ENCODE measurements around the gene AUH. TPM values are rescaled to one million over a fixed set of nuclear protein-coding genes. Genes with fewer than 3 reads are reported as not detected.

AUH gene
- total RNA-seq, 1 donor from 2014 or later, result 21.9 TPM

DNA sequence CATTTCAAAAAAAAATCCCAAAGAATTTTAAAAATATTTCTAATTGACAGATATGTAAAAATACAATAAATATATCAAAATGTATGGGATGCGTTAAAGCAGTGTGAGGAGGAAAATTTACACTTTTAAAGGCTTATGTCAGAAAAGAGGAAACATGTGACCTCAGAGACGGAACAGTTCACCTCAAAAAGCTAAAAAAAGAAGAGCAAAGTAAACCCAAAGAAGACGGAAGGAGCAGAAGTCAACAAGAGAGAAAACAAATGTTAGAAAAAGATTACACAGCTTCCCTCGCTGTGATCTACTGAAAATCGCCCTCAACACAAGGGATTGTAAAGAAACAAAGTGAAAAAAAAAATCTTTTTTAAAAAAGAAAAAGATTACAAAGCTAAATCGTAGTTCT lies 186.9 kb downstream of the AUH start:
- Histone ChIP-seq H3K4me1 (ENCODE audit: control insufficient read depth in 3 of 3, insufficient read depth in 3 of 3, low read length in 3 of 3) (peaks cover 0 to 12% (median 5%) of the 10 kb centered on the region in 3 donors), H3K9me3 (ENCODE audit: control insufficient read depth in 3 of 3, low read length in 3 of 3) (peaks cover 0 to 4% (median 0%) of the 10 kb centered on the region in 3 donors), H3K27me3 (ENCODE audit: control insufficient read depth in 3 of 3, insufficient read depth in 3 of 3, low read length in 3 of 3) (no peaks in the 10 kb centered on the region), H3K27ac (ENCODE audit: low read depth, low read length) (no peak overlapping the region), H3K9ac (ENCODE audit: low read depth in 1 of 3, low read length in 3 of 3) (no peak overlapping the region), H3K36me3 (ENCODE audit: control insufficient read depth in 3 of 3, insufficient read depth in 3 of 3, low read length in 3 of 3) (no peaks in the 10 kb centered on the region), H3K4me3 (ENCODE audit: low read length in 3 of 3) (no peak overlapping the region)

DNA sequence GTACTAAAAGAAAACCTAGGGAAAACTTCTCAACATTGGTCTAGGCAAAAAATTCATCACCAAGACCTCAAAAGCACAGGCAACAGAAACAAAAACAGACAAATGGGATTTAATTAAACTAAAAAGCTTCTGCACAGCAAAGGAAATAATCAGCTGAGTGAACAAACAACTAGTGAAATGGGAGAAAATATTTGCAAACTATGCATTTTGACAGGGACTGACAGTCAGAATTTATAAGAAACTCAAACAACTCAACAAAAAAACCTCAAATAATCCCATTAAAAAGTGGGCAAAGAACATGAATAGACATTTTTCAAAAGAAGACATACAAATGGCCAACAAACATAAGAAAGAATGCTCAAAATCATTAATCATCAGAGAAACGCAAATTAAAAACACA lies 189.4 kb downstream of the AUH start:
- H3K4me1 ChIP-seq (ENCODE audit: control insufficient read depth in 3 of 3, insufficient read depth in 3 of 3, low read length in 3 of 3), result peaks cover 0 to under 1% (median 0%) of the 10 kb centered on the region in 3 donors
- no peak overlapping the region for H3K27ac ChIP-seq (ENCODE audit: low read depth, low read length)
- no peak overlapping the region for H3K4me3 ChIP-seq (ENCODE audit: low read length in 3 of 3)
- no peaks in the 10 kb centered on the region for H3K27me3 ChIP-seq (ENCODE audit: control insufficient read depth in 3 of 3, insufficient read depth in 3 of 3, low read length in 3 of 3)
- H3K36me3 ChIP-seq (ENCODE audit: control insufficient read depth in 3 of 3, insufficient read depth in 3 of 3, low read length in 3 of 3), result no peaks in the 10 kb centered on the region
- H3K9me3 ChIP-seq (ENCODE audit: control insufficient read depth in 3 of 3, low read length in 3 of 3), result peaks cover 0 to 4% (median 0%) of the 10 kb centered on the region in 3 donors
- no peak overlapping the region for H3K9ac ChIP-seq (ENCODE audit: low read depth in 1 of 3, low read length in 3 of 3)

- Histone ChIP-seq H3K4me3 (ENCODE audit: low read length in 3 of 3) (no peak overlapping the region), H3K36me3 (ENCODE audit: control insufficient read depth in 3 of 3, insufficient read depth in 3 of 3, low read length in 3 of 3) (no peaks in the 10 kb centered on the region), H3K9me3 (ENCODE audit: control insufficient read depth in 3 of 3, low read length in 3 of 3) (peaks cover 0 to 4% (median 0%) of the 10 kb centered on the region in 3 donors), H3K27me3 (ENCODE audit: control insufficient read depth in 3 of 3, insufficient read depth in 3 of 3, low read length in 3 of 3) (no peaks in the 10 kb centered on the region), H3K27ac (ENCODE audit: low read depth, low read length) (no peak overlapping the region), H3K4me1 (ENCODE audit: control insufficient read depth in 3 of 3, insufficient read depth in 3 of 3, low read length in 3 of 3) (peaks cover 0 to 2% (median 0%) of the 10 kb centered on the region in 3 donors), H3K9ac (ENCODE audit: low read depth in 1 of 3, low read length in 3 of 3) (no peak overlapping the region)
Measured at GRCh38 chr9:91170951-91171350, 190.8 kb downstream of the AUH start.

- Histone ChIP-seq H3K27me3 (ENCODE audit: control insufficient read depth in 3 of 3, insufficient read depth in 3 of 3, low read length in 3 of 3) (no peaks in the 10 kb centered on the region), H3K9ac (ENCODE audit: low read depth in 1 of 3, low read length in 3 of 3) (no peak overlapping the region), H3K27ac (ENCODE audit: low read depth, low read length) (no peak overlapping the region), H3K9me3 (ENCODE audit: control insufficient read depth in 3 of 3, low read length in 3 of 3) (peaks cover 0 to 4% (median 0%) of the 10 kb centered on the region in 3 donors), H3K36me3 (ENCODE audit: control insufficient read depth in 3 of 3, insufficient read depth in 3 of 3, low read length in 3 of 3) (no peaks in the 10 kb centered on the region), H3K4me3 (ENCODE audit: low read length in 3 of 3) (no peak overlapping the region), H3K4me1 (ENCODE audit: control insufficient read depth in 3 of 3, insufficient read depth in 3 of 3, low read length in 3 of 3) (peaks cover 14 to 27% (median 22%) of the 10 kb centered on the region in 3 donors)
Measured at GRCh38 chr9:91166796-91167366, 194.8 kb downstream of the AUH start.

- no peaks in the 10 kb centered on the region for H3K27me3 ChIP-seq (ENCODE audit: control insufficient read depth in 3 of 3, insufficient read depth in 3 of 3, low read length in 3 of 3)
- H3K36me3 ChIP-seq (ENCODE audit: control insufficient read depth in 3 of 3, insufficient read depth in 3 of 3, low read length in 3 of 3), result no peaks in the 10 kb centered on the region
- no peaks in the 10 kb centered on the region for H3K9me3 ChIP-seq (ENCODE audit: control insufficient read depth in 3 of 3, low read length in 3 of 3)
- H3K27ac ChIP-seq (ENCODE audit: low read depth, low read length), result no peak overlapping the region
- H3K4me3 ChIP-seq (ENCODE audit: low read length in 3 of 3), result no peak overlapping the region
- no peak overlapping the region for H3K9ac ChIP-seq (ENCODE audit: low read depth in 1 of 3, low read length in 3 of 3)
- H3K4me1 ChIP-seq (ENCODE audit: control insufficient read depth in 3 of 3, insufficient read depth in 3 of 3, low read length in 3 of 3), result peaks cover 19 to 31% (median 25%) of the 10 kb centered on the region in 3 donors
Measured at GRCh38 chr9:91164724-91165520, 196.8 kb downstream of the AUH start.

Other genes starting within 250 kb of the AUH start
- 15.1 TPM for gene NFIL3, start 61.9 kb upstream of the AUH start, total RNA-seq